Natural killer cell (primary cell): ENCODE results near the gene GNAS-AS1. TPM values are rescaled to one million over a fixed set of nuclear protein-coding genes. Genes with fewer than 3 reads are reported as not detected.

ENCODE experiments used
- ATAC-seq, 3 donors: fragments of 150-1000 bp in 2 of 3; fragments of 200-7000 bp in 1 of 3; cut with Tn5 transposase; 1 replicate in 1 of 3; 2 replicates in 2 of 3; pipeline ENCODE4 v1.10.0; 2021; ENCODE audit warnings: mild to moderate bottlenecking in 2 of 3, moderate library complexity in 2 of 3
- DNase-seq, 2 donors: peaks; one replicate each; pipeline versions ENCODE4 v3.0.0 to v3.0.0-alpha.2; 2013 to 2021; ENCODE audit warnings: mixed read lengths in 1 of 2
- H3K27ac ChIP-seq: one replicate; pipeline ENCODE4 v1.5.1; 2013; ENCODE audit warnings: mild to moderate bottlenecking, low read length
- H3K27me3 ChIP-seq: one replicate; pipeline ENCODE4 v1.6.1; 2013; ENCODE audit warnings: low read length; ENCODE audit not compliant: control insufficient read depth, insufficient read depth
- H3K36me3 ChIP-seq: one replicate; pipeline ENCODE4 v1.6.1; 2013; ENCODE audit warnings: low read length; ENCODE audit not compliant: control insufficient read depth, insufficient read depth
- H3K4me1 ChIP-seq: one replicate; pipeline ENCODE4 v1.6.1; 2013; ENCODE audit warnings: low read length; ENCODE audit not compliant: control insufficient read depth, insufficient read depth
- H3K4me3 ChIP-seq: one replicate; pipeline ENCODE4 v1.5.1; 2013; ENCODE audit warnings: low read length
- H3K9me3 ChIP-seq: one replicate; pipeline ENCODE4 v1.6.1; 2013; ENCODE audit warnings: low read length; ENCODE audit not compliant: control insufficient read depth, insufficient read depth
- H3K27ac Mint-ChIP-seq, 2 donors: one replicate each; pipeline ENCODE4 v1.8.0; 2022; ENCODE audit warnings: mild to moderate bottlenecking in 2 of 2, mixed read lengths in 2 of 2, moderate library complexity in 1 of 2
- H3K27me3 Mint-ChIP-seq, 2 donors: one replicate each; pipeline ENCODE4 v1.8.0; 2022; ENCODE audit warnings: low read depth in 2 of 2, mixed read lengths in 2 of 2
- H3K36me3 Mint-ChIP-seq: one replicate; pipeline ENCODE4 v1.8.0; 2022; ENCODE audit warnings: mixed read lengths
- H3K4me1 Mint-ChIP-seq, 2 donors: one replicate each; pipeline ENCODE4 v1.8.0; 2022; ENCODE audit warnings: mixed read lengths in 2 of 2
- H3K4me3 Mint-ChIP-seq: one replicate; pipeline ENCODE4 v1.8.0; 2022; ENCODE audit warnings: mild to moderate bottlenecking, moderate library complexity, mixed read lengths
- H3K9me3 Mint-ChIP-seq, 2 donors: one replicate each; pipeline ENCODE4 v1.8.0; 2022; ENCODE audit warnings: mixed read lengths in 2 of 2
- CTCF ChIP-seq: fragments of 200-600 bp; IDR thresholded peaks from one replicate; pipeline ENCODE4 v1.8.0; 2022; ENCODE audit warnings: antibody characterized with exemption
- WGBS: methylation state at CpG from one replicate; pipeline ENCODE4 v1.1.7; 2013; ENCODE audit warnings: missing lambda C conversion rate; ENCODE audit not compliant: insufficient coverage; 5-methylcytosine and 5-hydroxymethylcytosine counted together
- intact Hi-C: fragments of 100-400 bp; cut with micrococcal nuclease; formaldehyde crosslinking; loops from one replicate; pipeline ENCODE4 v1.14.2; 2022
- total RNA-seq, 4 donors: library from RNA; stranded (reverse); fragments of 120-200 nt in 1 of 4; gene quantifications; one replicate each; pipeline versions ENCODE4 v1.2.3 to v1.2.4, GENCODE V29; 2013 to 2022

Gene GNAS-AS1
- total RNA-seq, 3 donors from 2014 or later (not counting 1 experiment from before 2014, with no cell fraction given) = 0.60 to 0.66 TPM; not detected in 1

GRCh38 chr20:58870293-58871014 is 19.8 kb upstream of the GNAS-AS1 start:
- Mint-ChIP-seq H3K9me3 (no peaks in the 10 kb centered on the region), H3K27me3 (peaks cover 16 to 23% of the 10 kb centered on the region in 2 donors), H3K27ac (no peak overlapping the region), H3K4me3 (no peak overlapping the region), H3K36me3 (no peaks in the 10 kb centered on the region), H3K4me1 (peaks cover 0 to 9% of the 10 kb centered on the region in 2 donors)
- 0% methylated on average over 3 of the region's 7 CpGs for whole genome bisulfite sequencing
- H3K36me3 ChIP-seq = no peaks in the 10 kb centered on the region
- H3K4me1 ChIP-seq = no peaks in the 10 kb centered on the region
- intact Hi-C loops = loop anchor here (1.0 to 5.0 kb wide), 4 partner anchors 337 to 626 kb away; no protein-coding TSS in a partner anchor
- peak; percentile 70 for TF ChIP-seq CTCF
- H3K27me3 ChIP-seq = no peaks in the 10 kb centered on the region
- H3K27ac ChIP-seq = no peak overlapping the region
- ATAC-seq (peak; percentile 72 to 81 (median 77)), DNase-seq (peak; percentile 46 to 78)
- H3K4me3 ChIP-seq = no peak overlapping the region
- H3K9me3 ChIP-seq = no peaks in the 10 kb centered on the region

GRCh38 chr20:58869662-58870227 is 19.0 kb upstream of the GNAS-AS1 start:
- WGBS = 86% methylated on average over 7 of the region's 7 CpGs
- no peak for DNase-seq
- H3K9me3 Mint-ChIP-seq = no peaks in the 10 kb centered on the region
- H3K4me3 Mint-ChIP-seq = no peak overlapping the region
- Histone ChIP-seq H3K27me3 (no peaks in the 10 kb centered on the region), H3K27ac (no peak overlapping the region), H3K36me3 (no peaks in the 10 kb centered on the region), H3K4me1 (no peaks in the 10 kb centered on the region), H3K9me3 (no peaks in the 10 kb centered on the region), H3K4me3 (no peak overlapping the region)
- intact Hi-C loops = loop anchor here (1.0 to 5.0 kb wide), 4 partner anchors 338 to 627 kb away; no protein-coding TSS in a partner anchor
- TF ChIP-seq CTCF = no peak
- peaks cover 16 to 23% of the 10 kb centered on the region in 2 donors for H3K27me3 Mint-ChIP-seq
- H3K4me1 Mint-ChIP-seq = peaks cover 0 to 9% of the 10 kb centered on the region in 2 donors
- no peaks in the 10 kb centered on the region for H3K36me3 Mint-ChIP-seq
- H3K27ac Mint-ChIP-seq = no peak overlapping the region
- ATAC-seq = no peak

- peaks cover 16 to 25% of the 10 kb centered on the region in 2 donors for H3K27me3 Mint-ChIP-seq
- Histone ChIP-seq H3K4me3 (no peak overlapping the region), H3K36me3 (no peaks in the 10 kb centered on the region), H3K4me1 (no peaks in the 10 kb centered on the region), H3K9me3 (no peaks in the 10 kb centered on the region), H3K27ac (no peak overlapping the region), H3K27me3 (no peaks in the 10 kb centered on the region)
- WGBS = 62% methylated on average over 13 of the region's 14 CpGs
- peaks cover 0 to 9% of the 10 kb centered on the region in 2 donors for H3K4me1 Mint-ChIP-seq
- no peak overlapping the region for H3K27ac Mint-ChIP-seq
- H3K36me3 Mint-ChIP-seq = no peaks in the 10 kb centered on the region
- H3K4me3 Mint-ChIP-seq = no peak overlapping the region
- ATAC-seq (no peak), DNase-seq (peak in 1 of 2 donors; percentile 35)
- no peaks in the 10 kb centered on the region for H3K9me3 Mint-ChIP-seq
- intact Hi-C loops = no loop called here
- TF ChIP-seq CTCF = no peak
Observed at GRCh38 chr20:58868795-58869194, 18.1 kb upstream of the GNAS-AS1 start.
